ENCODE data around the gene FLYWCH1.

Gene FLYWCH1, protein sequence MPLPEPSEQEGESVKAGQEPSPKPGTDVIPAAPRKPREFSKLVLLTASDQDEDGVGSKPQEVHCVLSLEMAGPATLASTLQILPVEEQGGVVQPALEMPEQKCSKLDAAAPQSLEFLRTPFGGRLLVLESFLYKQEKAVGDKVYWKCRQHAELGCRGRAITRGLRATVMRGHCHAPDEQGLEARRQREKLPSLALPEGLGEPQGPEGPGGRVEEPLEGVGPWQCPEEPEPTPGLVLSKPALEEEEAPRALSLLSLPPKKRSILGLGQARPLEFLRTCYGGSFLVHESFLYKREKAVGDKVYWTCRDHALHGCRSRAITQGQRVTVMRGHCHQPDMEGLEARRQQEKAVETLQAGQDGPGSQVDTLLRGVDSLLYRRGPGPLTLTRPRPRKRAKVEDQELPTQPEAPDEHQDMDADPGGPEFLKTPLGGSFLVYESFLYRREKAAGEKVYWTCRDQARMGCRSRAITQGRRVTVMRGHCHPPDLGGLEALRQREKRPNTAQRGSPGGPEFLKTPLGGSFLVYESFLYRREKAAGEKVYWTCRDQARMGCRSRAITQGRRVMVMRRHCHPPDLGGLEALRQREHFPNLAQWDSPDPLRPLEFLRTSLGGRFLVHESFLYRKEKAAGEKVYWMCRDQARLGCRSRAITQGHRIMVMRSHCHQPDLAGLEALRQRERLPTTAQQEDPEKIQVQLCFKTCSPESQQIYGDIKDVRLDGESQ

DNA sequence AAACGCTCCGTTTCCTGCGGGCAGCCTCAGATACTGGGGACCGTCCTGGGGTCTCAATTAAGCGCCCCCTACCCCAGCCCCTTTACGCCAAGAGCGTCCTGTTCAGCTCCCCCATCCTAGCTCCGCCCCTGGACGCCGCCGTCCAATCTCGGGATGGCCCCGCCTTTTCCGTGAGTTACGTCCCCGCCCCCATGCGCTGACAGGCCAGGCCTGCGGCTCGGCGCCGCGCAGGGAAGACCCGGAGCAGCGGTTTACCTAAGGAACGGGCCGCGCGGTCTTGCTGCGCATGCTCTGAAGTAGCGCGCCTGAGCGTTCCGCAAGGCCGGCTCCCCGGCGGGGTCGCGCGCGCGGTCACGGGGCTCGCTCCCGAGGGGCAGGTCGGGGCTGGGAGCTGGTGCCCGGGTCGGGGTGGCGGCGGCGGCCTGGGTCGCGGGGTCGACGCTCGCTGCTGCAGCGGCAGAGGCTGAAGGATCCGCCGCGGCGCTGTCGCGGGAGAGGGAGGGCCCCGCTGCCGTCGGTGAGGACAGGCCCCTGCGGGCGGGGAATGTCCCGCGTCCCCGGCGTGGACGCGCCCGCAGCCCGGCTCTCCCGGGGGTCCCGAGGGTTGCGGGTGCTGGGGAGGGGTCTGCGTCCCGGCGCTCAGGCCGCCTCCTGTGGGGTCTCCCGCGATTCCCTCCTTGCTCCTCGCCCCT, at the start of gene FLYWCH1:
TSS of gene FLYWCH1 (plus strand) at position 294 of the 692 bp plus-strand sequence. CDS start 17,755 bp downstream, outside the sequence.
- peak; percentile 97 to 98 for DNase-seq (ENCODE audit: low read depth in 1 of 2, low spot score in 1 of 2)

DNA sequence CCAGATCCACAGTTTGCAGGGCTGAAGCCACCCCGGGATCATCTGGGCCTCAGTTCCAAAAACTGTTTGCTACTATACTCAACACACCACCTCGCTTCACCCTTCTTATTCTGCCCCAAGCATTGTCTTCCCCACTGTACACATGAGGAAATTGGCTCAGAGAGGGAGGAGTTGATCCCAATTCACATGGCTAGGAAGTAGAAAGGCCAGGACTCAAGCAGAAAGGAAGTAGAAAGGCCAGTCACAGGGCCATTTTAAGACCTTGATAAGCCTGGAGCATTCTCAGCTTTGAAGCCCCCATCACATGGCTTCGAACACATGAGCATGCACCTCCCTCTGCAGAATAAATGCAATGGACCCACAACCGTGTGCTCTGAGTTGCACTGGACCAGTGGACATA, 46.1 kb upstream of the FLYWCH1 start:
- no peak for DNase-seq (ENCODE audit: low read depth in 1 of 2, low spot score in 1 of 2)

DNA sequence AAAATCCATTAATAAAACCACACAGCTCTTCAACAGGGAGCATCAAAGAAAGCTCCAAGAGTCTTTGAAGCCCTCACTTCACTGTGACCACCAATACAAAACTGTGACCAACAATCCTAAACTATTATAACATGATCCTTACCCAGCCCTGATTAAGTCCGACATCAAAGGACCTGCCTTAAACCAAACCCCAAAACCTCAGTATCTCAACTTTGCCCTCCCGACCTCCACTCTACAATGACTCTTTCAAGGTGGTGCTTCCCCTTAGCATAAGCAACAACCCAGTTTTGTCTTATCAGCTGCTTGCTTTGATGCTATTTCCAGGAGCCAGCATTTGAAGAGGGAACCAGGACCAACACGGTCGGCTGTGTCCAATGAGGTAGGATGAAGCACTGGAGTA, 45.3 kb upstream of the FLYWCH1 start:
- DNase-seq (ENCODE audit: low read depth in 1 of 2, low spot score in 1 of 2) = no peak

DNA sequence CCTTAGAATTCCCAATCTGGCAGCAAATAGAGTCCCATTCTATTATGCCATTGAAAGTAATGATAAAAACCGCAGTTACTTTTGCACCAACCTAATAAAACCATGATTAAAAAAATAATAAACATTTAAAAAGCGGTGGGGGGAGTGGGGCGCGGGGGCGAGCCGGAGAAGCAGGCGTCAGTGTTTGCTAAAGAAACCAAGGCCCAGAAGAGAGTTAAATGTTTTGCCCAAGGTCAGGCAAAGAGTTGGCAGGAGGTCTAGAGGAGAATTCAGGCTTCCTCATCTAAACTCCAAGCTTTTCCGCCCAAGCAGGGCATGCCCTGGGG, 44.1 kb upstream of the FLYWCH1 start:
- no peak for DNase-seq (ENCODE audit: low read depth in 1 of 2, low spot score in 1 of 2)

DNA sequence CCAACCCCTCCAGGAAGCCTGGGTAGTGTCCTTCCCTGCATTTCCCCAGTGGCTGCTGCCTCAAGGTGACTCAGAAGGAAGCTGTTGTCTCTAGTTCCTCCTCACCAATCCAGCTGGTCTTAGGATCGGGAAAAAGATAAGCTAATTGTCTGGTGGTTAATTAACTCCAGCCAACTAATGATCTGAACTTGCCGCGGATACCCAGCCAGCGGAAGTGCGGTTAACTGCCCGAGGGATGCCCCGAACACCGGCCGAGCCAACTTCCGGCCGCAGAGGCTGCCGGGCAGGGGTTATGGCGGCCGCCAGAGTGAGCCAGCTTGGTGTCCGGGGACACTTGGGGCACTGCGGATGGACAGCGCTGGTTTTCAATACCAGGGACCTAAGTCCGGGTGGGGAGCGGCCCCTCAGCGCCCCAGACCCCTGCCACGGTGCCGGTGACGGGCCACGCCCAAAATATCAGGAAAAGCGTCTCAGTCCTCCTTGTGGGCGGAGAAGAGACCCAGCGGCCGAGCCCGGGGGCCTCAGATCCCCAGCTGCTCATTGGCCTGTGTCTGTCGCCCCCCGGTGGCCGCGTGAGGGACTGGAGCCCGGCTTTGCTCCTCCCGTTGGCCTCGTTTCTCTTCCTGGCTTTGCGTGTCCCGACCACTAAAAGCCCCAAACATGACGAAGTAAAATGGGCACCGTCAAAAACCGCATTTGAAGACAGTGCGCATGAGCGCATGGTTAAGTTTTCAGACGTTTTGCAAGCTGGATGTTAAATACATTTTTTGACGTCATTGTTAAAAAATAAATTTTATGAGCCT, 43.5 kb upstream of the FLYWCH1 start:
- peak; percentile 95 to 96 for DNase-seq (ENCODE audit: low read depth in 1 of 2, low spot score in 1 of 2)

DNA sequence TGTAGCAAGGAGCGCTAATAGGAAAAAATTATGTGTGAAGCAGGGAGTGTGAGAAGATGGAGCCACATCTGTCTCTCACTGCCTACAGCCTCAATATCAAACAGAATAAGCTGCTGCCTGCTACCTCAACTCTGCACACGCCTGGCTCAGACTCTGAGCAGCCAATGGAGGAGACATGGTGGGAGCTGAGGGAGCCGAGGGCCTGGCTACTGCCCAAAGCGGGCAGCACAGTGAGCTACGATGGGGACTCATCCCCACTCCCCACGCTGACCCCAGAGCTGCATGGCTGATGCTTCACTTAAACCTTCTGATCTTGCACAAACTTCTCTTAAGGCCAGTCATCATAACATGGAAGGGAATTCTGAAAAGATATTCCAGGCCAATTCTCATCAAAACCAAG, 39.8 kb upstream of the FLYWCH1 start:
- no peak for DNase-seq (ENCODE audit: low read depth in 1 of 2, low spot score in 1 of 2)

DNA sequence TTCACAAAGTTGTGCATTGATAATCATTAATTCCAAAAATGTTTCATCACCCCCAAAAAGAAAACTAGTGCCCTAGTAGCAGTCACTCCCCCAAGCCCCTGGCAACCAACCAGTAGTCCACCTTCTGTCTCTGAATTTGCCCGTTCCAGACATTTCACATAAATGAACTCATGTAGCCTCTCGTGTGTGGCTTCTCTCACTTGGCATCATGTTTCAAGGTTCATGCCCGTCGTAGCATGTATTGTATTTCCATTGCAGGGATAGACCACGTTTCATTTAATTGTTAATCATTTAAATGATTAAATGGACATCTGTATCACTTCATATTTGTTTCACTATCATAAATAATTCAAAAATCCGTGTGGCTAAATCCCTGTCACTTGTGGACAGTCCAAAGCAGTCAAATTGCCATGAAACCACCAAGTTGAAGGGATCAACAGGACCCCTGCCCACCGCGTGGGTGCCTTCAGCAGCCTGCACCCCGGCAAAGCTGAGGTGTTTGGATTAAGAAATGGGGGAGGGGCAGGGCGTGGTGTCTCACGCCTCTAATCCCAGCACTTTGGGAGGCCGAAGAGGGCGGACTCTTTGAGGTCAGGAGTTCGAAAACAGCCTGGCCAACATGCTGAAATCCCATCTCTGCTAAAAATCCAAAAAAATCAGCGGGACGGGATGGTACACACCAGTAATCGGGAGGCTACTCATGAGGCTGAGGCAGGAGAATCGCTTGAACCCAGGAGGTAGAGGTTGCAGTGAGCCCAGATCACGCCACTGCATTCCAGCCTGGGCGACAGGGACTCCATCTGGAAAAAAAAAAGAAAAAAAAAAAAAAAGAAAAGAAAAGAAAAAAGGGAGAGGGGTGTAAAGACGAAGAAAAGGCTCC, 37.5 kb upstream of the FLYWCH1 start:
- no peak for DNase-seq (ENCODE audit: low read depth in 1 of 2, low spot score in 1 of 2)

DNA sequence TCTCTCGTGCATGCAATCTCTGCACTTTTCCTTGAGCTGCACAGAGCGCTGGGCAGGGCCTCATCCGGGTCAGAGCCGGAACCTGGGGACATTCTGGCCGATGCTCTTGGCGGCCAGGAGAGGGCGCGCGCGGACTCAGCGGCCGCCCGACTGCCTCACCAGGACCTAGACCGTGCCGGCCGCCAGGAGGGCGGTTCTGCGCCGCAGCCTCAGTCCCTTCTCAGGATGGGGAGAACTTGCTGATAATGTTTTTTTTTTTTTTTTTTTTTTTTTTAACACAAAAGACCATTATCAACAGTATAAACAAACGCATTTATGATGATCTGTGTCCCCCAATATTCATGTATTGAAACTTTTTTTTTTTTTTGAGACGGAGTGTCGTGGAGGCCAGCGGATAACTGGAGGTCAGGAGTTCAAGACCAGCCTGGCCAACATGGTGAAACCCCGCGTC, 36.8 kb upstream of the FLYWCH1 start:
- DNase-seq (ENCODE audit: low read depth in 1 of 2, low spot score in 1 of 2) = peak; percentile 33 to 58

DNA sequence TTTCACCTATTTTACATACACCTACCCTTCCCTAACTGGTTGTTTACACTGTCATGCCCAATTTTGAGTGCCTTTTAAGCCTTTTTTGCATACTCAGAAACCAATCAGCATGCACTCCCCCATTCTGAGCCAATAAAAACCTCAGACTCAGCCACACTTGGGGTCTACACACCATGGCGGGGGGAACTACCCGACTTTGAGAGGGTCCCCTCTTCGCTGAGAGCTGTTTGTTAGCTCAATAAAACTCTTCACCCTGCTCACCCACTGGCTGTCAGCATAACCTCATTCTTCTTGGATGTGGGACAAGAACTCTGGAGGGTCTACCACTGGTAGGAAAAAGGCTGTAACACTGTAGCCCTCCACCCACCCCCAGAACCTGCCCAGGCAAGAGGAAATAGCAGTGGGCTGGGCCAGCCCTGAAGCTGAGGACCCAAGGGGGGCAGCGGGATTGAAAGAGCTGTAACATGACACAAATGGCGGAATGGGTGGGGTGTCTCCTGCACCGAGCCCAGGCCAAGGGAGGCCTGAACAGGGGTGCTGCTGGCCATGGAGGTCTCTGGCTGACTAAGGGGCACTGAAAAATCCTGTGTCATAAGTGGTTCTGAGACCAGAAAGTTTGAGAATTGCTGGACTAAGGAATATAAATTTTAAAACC, 31.8 kb upstream of the FLYWCH1 start:
- DNase-seq (ENCODE audit: low read depth in 1 of 2, low spot score in 1 of 2) = no peak

DNA sequence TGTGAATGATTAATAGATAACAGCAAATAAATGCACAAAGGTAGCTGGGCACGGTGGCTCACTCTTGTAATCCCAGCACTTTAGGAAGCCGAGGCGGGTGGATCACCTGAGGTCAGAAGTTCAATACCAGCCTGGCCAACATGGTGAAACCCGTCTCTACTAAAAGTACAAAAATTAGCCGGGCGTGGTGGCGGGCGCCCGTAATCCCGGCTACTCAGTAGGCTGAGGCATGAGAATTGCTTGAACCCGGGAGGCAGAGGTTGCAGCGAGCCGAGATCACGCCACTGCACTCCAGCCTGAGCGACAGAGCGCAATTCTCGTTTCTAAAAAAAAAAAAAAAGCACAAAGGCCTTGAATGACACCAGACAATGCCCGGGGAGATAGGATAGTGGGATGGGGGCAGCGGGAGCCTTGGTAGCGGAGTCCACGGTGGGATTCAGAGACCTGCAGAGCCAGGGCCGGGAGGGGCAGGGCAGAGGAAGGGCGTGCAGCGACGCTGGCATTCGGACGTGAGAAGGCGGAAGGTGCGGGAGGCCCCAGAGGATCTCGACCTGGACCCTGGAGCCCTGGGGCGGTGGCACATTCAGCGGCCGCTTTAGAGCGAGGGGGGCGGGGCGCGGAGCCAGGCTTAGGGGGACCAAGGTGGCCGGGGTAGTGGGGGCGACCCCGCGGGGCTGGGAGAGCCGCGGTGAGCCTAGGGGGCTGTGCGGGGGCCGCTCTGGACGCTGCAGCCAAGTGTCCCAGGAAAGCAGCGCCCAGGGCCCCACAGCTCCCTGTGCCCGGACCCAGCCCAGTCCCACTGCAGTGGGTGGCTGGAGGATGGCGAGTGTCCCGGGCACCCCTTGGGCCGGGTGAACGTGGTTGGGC, 29.7 kb upstream of the FLYWCH1 start:
- no peak for DNase-seq (ENCODE audit: low read depth in 1 of 2, low spot score in 1 of 2)

DNA sequence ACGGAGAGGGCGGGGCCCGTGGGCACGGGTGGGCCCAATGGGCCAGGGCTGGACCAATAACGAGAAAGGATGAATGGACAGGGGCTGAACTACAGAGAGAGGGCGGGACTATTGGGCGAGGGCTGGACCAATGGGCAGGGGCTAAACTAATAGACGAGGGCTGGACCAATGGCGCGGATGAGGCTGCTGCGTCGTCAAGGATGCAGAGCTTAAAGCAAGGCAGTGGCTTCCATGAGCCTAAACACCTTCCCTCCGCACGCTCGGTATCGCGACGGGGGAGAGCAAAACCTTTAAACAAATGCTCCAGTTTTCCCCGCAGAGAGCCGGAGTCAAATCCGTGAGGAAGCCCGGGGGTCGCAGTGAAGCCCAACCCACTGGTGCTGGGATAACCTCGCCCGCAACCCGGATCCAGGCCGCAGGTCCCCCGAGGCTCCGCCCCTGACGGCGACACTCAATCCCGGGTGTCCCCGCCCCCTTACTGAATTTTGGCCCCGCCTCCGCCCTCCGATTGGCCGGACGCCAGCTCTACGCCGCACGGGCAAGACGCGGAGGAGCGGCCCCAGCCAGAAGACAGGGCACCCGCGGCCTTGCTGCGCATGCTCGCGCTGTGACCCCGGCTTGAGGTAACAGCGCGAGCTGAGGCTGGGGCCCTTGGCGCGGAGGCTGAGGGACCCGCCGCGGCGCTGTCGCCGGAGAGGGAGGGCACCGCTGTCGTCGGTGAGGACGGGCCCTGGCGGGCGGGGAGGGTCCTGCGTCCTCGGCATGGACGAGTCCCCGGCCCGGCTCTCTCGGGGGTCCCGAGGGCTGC, 28.9 kb upstream of the FLYWCH1 start, which contains the start of gene FLYWCH2:
TSS of gene FLYWCH2 (plus strand) at position 566 of the 808 bp plus-strand sequence. CDS start 13,235 bp downstream, outside the sequence.
- peak; percentile 97 to 100 for DNase-seq (ENCODE audit: low read depth in 1 of 2, low spot score in 1 of 2)

DNA sequence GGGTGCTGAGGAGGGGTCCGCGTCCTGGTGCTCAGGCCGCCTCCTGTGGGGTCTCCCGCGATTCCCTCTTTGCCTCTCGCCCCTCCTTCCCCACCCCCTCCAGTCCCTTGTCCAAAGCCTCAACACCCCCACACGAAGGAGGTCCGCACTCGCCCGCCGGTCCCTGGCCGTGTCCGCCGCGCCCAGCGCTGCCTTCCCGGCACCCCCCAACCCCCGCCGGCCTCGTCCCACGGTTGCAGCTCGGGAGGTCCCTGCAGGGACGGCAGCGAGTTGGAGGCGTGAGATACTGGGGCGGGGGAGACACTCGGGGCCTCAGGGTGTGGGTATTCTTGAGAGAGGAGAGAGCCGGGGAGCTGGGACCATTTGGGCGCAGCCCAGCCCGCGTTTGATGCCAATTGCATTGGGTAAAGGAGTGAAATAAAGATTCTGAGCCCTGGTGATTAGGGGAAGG, 28.2 kb upstream of the FLYWCH1 start:
- DNase-seq (ENCODE audit: low read depth in 1 of 2, low spot score in 1 of 2) = no peak

DNA sequence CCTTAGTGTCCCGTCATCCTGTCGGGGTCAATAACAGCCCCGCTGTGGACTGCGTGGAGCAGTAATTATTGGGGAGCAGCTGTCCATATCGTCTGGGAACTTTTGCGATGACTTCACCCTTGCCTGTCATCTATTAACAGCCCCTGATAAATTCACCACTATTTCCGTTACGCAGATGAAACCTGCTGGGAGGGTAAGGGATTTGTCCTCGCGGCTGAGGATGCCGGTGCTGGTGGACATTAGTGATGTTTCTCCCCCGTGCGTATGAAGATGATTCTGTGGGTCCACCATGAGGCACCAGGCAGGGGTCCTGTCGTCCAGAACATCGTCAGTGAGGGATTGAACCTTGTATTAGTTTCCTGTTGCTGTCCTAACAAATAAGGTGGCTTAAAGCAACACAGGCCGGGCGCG, 27.7 kb upstream of the FLYWCH1 start:
- no peak for DNase-seq (ENCODE audit: low read depth in 1 of 2, low spot score in 1 of 2)

DNA sequence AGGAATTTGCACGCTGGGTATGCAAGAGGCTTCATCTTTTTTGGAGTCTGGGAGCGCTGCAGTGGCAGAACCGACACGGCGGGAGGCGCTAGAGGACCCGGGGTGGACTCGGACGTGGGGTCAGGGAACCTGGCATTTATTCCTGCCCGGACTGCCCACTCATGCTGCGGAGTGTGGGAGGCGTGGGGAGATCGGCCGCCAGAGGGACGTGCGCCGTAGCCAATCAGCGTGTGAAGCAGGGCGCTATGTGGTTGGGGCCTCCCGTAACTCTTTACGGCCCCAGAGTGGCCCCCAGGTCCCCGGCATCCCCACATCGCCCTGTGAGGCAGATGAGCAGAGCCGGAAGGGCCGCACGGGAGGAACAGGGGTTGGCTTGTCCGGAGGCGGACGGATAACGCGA, 17.5 kb upstream of the FLYWCH1 start:
- no peak for DNase-seq (ENCODE audit: low read depth in 1 of 2, low spot score in 1 of 2)

DNA sequence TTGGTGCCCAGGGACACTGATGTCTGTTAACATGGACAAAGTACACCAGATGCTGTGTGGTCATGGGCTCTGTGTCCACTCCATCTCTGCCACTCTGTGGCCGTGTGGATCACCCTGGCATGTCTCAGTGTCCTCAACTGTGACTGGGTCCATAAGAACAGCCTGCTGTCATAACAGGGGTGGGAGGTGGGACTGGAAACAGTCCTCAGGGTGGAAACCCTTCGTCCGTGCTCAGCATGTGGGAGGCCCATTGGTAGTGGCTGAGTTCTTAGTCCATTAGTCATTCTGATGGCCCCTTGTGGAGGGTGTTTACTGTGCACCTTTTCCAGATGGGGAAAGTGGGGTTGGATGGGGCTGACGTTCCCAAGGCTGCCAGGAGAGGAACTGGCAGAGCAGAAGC, 15.9 kb upstream of the FLYWCH1 start:
- no peak for DNase-seq (ENCODE audit: low read depth in 1 of 2, low spot score in 1 of 2)

DNA sequence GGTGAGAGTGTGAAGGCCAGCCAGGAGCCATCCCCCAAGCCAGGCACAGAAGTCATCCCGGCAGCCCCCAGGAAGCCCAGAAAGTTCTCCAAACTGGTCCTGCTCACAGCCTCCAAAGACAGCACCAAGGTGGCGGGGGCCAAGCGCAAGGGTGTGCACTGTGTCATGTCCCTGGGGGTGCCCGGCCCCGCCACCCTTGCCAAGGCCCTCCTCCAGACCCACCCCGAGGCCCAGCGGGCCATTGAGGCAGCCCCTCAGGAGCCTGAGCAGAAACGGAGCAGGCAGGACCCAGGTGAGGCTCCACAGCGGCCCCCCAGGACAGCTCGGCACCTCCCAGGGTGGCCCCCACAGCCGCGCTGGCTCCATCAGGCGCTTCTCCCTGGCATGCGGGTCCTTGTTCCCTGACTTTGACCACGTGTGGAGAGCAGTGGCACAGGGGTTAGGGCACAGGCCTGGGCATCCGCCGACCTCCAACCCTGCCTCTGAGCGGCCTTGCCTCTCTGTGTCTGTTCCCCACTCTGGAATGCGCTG, 15.2 kb upstream of the FLYWCH1 start:
- DNase-seq (ENCODE audit: low read depth in 1 of 2, low spot score in 1 of 2) = no peak

DNA sequence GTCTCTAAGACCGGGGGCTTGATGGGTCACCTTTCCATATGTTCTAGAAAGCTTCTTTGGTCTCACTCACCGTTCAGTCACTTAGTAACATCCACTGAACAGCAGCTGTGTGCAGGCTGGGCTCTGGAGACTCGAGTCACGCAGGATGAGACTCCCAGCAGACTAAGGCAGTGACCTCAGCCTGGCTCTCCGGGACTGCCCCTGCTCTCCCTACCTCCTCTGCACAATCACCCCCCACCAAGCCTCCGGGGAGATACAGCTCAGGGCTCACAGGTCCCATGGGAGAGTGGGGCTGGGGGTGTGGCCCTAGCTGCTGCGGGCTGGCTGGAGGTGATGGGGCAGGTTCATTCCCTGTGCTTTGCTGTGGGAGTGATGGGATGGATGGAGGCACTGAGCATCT, 14.6 kb upstream of the FLYWCH1 start:
- DNase-seq (ENCODE audit: low read depth in 1 of 2, low spot score in 1 of 2) = no peak

All from activated CD4-positive, alpha-beta T cell treated with anti-CD3 and anti-CD28 coated beads, Interleukin-2, amount 50 U/mL, for 24 hours (primary cell).